B cell (primary cell): ENCODE results near the gene DPP4.

Experiments used
- EZH2 ChIP-seq: IDR thresholded peaks from 2 replicates; pipeline ENCODE4 v1.6.1; 2012; ENCODE audit warnings: borderline replicate concordance, low read depth, mild to moderate bottlenecking, moderate library complexity, low read length; ENCODE audit not compliant: insufficient read depth, poor library complexity, severe bottlenecking
- TF ChIP-seq, protein P1 (sequence below): fragments of 200-600 bp; IDR thresholded peaks from one replicate; pipeline ENCODE4 v1.8.0; 2022; ENCODE audit warnings: antibody characterized with exemption, mild to moderate bottlenecking

DNA sequence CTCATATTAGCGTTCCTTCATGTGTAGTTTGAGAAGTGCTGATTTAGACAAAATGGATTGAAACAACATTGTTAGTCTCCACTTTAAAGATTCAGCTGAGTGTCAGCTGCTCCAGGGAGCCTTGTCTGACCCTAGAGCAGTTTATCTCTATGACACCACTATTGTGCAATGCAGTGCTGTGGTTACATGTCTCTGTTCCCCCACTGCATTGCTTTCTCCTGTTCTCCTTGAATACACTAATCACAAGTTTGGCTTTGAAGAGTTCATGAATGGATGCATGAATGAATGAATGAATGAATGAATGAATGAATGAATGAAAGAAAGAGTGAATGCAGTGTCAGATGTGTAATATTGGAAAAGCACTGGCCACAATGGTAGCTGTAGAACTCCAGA, 39.8 kb upstream of the DPP4 start:
- TF ChIP-seq, protein P1, sequence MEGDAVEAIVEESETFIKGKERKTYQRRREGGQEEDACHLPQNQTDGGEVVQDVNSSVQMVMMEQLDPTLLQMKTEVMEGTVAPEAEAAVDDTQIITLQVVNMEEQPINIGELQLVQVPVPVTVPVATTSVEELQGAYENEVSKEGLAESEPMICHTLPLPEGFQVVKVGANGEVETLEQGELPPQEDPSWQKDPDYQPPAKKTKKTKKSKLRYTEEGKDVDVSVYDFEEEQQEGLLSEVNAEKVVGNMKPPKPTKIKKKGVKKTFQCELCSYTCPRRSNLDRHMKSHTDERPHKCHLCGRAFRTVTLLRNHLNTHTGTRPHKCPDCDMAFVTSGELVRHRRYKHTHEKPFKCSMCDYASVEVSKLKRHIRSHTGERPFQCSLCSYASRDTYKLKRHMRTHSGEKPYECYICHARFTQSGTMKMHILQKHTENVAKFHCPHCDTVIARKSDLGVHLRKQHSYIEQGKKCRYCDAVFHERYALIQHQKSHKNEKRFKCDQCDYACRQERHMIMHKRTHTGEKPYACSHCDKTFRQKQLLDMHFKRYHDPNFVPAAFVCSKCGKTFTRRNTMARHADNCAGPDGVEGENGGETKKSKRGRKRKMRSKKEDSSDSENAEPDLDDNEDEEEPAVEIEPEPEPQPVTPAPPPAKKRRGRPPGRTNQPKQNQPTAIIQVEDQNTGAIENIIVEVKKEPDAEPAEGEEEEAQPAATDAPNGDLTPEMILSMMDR, result no peak
- TF ChIP-seq EZH2, result no peak
